ENCODE results near the gene HMG20B.
"Not testable (repeated sequence)": the region's sequence is repeated elsewhere in the genome, so short reads cannot be mapped to it uniquely, and the experiment has no call there.

HMG20B gene

GRCh38 chr19:3556978-3557460 lies 15.7 kb upstream of the HMG20B start:
- DNase-seq: peak; percentile 74

GRCh38 chr19:3557461-3558248 lies 15.1 kb upstream of the HMG20B start, which contains the start of gene MFSD12:
TSS of gene MFSD12 (minus strand) at chr19:3557586. CDS start at chr19:3557403, 183 bp downstream.
- peak; percentile 94 for DNase-seq

- DNase-seq: no peak
Observed at GRCh38 chr19:3563709-3564524, 8.8 kb upstream of the HMG20B start.

- no peak for DNase-seq
Observed at GRCh38 chr19:3565139-3565538, 7.6 kb upstream of the HMG20B start.

GRCh38 chr19:3570042-3570441 lies 2.7 kb upstream of the HMG20B start:
- DNase-seq: not testable (repeated sequence)

- DNase-seq: no peak
Observed at GRCh38 chr19:3570606-3571011, 2.1 kb upstream of the HMG20B start.

- DNase-seq: peak; percentile 99
Observed at GRCh38 chr19:3572132-3572854, 451 bp upstream of the HMG20B start.

- DNase-seq: no peak
Observed at GRCh38 chr19:3573162-3573857, 566 bp downstream of the HMG20B start.

- peak; percentile 78 for DNase-seq
Observed at GRCh38 chr19:3573858-3574637, 1.3 kb downstream of the HMG20B start.

GRCh38 chr19:3575260-3575741 lies 2.6 kb downstream of the HMG20B start:
- peak; percentile 8 for DNase-seq

- DNase-seq: no peak
Observed at GRCh38 chr19:3575949-3576673, 3.4 kb downstream of the HMG20B start.

GRCh38 chr19:3576696-3577443 lies 4.1 kb downstream of the HMG20B start:
- DNase-seq: no peak

GRCh38 chr19:3577723-3578344 lies 5.1 kb downstream of the HMG20B start:
- DNase-seq: no peak

- no peak for DNase-seq
Observed at GRCh38 chr19:3578390-3578789, 5.6 kb downstream of the HMG20B start.

GRCh38 chr19:3580156-3580934 lies 7.6 kb downstream of the HMG20B start:
- DNase-seq: no peak

- not testable (repeated sequence) for DNase-seq
Observed at GRCh38 chr19:3581792-3582191, 9.0 kb downstream of the HMG20B start.

- DNase-seq: not testable (repeated sequence)
Observed at GRCh38 chr19:3584036-3584802, 11.5 kb downstream of the HMG20B start.
